Stimulated activated CD4-positive, alpha-beta T cell treated with anti-CD3 and anti-CD28 coated beads, TNF-alpha, amount 100 ng/mL, for 24 hours (primary cell): Measurements from ENCODE around the gene ARHGEF19.
"Not testable (repeated sequence)": the region's sequence is repeated elsewhere in the genome, so short reads cannot be mapped to it uniquely, and the experiment has no call there.

ENCODE experiments used
- DNase-seq, 3 experiments: peaks; one replicate each; pipeline ENCODE4 v3.0.0-alpha.2; 2020; ENCODE audit warnings: low read depth in 3 of 3

Gene ARHGEF19

GRCh38 chr1:16222716-16223115 is 10.3 kb upstream of the ARHGEF19 start:
- not testable (repeated sequence) for DNase-seq

GRCh38 chr1:16221499-16221898 is 9.0 kb upstream of the ARHGEF19 start:
- no peak for DNase-seq

DNA sequence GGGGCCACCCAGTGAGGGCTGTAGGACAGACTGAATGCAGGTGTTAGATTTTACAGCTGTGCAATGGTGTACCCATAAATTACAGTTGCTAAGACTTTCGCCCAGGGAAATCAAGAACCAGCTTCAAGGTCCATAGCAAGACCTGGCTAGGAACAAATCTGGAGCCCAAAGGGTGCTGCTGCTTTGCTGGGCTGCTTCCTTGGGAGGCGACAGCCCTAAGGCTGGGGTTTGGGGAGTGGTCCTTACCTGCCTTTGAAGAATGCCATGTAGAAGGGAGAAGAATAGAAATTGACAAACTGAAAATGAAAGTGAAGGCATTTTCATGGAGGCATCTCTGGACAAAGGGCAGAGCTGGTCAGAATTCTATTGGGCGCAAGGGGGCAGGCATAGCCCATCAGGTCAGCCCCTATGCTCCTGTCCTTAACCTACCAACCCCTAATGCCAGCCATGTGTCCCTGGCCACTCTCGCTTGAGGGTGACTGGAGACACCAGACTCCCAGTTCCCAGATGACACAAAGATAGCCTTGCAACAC is 7.6 kb upstream of the ARHGEF19 start:
- no peak for DNase-seq

- no peak for DNase-seq
Measured at GRCh38 chr1:16218674-16219071, 6.2 kb upstream of the ARHGEF19 start.

DNA sequence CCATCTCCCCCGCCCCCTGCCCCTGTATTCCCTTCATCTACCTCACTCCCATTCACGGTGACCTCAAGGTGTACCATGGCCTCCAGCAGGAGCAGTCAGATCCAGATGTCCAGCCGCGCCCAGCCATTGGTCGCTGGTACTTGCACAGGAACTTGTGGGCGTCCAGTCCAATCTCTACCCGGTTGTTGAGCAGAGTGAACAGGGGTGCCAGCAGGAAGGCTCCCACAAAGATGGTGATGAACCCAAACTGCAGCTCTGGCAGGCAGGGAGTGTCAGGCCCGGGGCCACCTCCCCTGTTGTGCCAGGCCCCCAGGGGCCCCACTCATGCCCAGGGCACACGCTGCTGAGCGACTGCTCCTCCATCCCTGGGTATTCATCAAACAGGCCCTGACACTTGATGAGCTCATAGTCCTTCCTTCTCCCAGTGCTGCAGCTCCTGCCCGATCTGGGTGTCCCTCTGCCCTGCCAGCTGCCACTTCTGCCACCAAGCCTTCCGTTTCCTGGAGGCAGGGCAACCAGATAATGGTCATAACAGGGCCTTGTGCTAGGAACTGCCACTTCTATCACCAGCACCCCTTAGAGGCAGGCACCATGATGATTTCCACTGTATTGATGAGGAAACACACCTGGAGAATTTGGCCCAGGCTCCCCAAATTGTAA is 5.7 kb upstream of the ARHGEF19 start:
- no peak for DNase-seq

- DNase-seq, result peak; percentile 85 to 95 (median 91)
Measured at GRCh38 chr1:16217061-16217785, 4.8 kb upstream of the ARHGEF19 start.

- peak in 2 of 3 experiments; percentile 22 to 65 for DNase-seq
Measured at GRCh38 chr1:16215882-16216753, 3.7 kb upstream of the ARHGEF19 start.

DNA sequence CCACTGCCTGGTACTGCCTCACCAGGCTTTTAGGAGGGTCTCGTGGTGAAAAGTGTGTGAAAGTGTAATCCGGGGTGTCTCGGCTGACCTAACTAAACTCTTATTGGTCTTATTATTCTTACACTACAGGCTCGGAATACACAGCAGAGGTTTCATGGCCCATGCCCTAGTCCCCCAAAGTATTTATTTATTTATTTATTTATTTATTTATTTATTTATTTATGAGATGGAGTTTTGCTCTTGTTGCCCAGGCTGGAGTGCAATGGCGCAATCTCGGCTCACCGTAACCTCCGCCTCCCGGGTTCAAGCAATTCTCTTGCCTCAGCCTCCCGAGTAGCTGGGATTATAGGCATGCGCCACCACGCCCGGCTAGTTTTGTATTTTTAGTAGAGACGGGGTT is 2.8 kb upstream of the ARHGEF19 start:
- not testable (repeated sequence) for DNase-seq

DNA sequence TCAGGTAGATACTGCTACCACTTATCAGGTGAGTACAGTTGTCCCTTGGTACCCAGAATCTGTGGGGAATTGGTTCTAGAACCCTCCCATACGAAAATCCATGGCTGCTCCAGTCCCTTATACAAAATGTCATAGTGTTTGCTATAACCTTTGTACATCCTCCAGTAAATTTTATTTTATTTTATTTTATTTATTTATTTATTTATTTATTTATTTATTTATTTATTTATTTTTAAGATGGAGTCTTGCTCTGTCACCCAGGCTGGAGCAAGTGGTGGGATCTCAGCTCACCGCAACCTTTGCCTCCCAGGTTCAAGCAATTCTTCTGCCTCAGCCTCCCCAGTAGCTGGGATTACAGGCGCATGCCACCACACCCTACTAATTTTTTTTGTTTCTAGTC is 1.1 kb upstream of the ARHGEF19 start:
- not testable (repeated sequence) for DNase-seq

DNA sequence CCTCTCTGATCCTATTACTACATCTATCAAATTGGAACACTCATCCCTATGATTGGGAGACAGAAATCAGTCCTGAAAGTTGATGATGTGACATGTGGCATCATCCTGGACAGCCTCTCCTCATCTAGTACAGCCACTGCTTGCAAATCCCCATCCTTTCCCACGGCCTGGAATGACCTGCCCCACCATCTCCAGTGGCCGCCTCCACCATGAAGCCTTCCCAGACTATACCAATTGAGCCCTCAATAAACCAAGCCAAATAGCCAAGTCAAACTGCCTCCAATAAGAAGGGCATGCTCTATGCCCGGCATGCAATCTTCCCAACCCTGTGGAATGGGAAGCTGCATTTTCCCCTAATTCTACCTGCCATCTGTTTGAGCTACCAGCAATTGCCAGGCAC is 561 bp upstream of the ARHGEF19 start:
- no peak for DNase-seq

GRCh38 chr1:16211824-16212223 is 628 bp downstream of the ARHGEF19 start:
- DNase-seq, result no peak

- DNase-seq, result no peak
Measured at GRCh38 chr1:16210581-16210980, 1.9 kb downstream of the ARHGEF19 start.

DNA sequence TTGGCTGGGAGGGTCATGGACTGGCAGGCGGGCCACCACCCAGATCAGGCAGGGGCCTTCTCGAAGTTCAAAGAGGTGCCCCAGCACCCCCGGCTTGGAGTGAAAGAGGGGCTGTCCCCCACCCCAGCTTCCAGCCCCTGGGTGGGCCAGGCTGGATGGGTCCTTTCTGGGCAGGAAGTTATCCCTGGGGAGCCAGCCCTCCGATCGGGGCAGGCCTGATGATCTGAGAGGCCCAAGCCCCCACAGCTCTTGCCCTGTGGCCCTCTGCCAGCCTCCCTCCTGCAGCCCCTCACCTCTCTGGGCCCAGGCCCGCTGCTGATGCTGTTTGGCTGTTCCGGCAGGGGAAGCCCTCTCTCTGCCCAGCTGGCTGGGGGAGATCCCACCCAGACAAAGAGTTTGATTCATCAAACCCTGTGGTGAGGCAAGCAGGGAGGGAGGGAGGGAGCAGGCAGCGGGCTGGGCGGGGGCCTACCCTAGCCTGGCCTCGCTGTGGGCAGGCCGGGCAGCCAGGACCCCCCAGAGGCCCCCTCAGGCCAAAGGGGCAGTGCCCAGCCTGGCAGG is 2.5 kb downstream of the ARHGEF19 start:
- no peak for DNase-seq

- DNase-seq, result no peak
Measured at GRCh38 chr1:16209132-16209846, 3.2 kb downstream of the ARHGEF19 start.

DNA sequence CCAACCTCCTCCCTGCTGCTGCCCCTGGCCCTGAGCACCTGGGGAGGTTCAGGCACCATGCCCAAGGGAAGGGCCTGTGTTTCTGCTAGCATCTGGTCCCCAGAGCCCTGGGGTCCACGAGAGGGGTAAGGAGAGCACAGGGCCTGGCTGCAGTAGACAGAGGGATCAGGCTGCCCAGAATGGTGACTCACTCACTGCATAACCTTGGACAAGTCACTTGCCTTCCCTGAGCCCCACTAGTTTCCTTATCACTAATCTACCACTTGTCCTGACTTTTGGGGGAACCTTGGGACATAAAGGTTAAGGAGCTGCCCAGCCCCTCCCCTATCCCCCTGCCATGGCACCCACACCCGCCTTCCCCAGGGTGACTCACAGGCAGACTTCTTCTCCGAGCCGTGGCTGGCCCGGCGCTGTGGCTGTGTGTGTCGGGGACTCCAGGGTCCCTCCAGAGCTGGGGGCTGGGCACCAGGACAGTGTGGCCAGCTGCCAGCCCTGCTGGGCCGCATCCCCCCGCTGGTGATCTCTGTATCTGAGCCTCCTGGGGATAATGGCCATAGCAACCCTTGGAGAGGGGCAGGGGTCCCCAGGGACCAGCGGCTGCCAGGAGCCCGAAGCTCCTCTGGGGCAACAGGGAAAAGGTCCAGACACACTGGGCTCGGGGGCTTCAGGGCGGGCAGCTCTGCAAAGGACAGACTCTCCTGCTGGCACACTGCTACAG is 4.0 kb downstream of the ARHGEF19 start:
- no peak for DNase-seq

DNA sequence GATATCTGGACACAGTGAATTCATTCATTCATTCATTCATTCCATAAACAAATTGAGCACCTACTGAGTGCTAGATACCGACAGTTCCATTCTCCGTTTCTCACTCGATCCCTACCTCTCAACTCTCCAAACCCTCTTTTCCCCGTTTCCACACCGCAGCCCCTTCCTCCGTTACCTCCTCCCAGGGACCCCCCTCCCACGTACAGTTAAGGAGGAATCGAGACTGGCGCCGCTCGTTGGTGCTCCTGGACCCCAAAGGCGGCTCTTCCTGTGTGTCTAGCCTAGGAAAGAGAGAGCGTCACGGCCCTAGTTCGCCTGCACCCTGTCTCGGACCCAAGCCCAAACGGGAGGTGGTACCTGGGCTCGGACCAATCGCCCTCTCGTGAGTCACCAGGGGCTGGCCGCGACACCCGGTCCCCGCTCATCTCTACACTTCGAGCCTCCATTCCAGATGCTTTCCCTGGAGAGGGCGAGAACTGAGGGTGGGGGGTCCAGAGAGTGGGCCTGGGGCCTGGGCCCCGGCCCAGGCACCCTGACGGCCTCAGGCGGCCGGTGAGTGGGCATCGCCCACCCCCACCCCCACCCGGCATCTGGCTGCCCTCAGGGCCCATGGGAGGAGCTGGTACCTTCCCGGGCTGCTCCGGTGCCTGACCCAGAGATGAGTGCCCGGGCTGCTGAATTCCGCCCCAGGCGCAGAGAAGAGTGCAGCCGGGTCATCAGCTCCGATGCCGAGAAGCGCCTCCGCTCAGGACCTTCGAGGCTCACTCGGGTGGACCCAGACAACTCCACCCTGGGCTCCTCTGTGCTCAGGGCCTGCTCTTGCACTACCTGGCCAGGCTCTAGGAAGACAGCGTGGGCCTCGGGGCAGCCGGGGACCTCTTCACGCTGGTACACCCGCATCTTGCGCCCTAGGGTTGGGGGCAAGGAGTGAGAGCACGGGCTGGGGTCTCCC is 4.9 kb downstream of the ARHGEF19 start:
- no peak for DNase-seq

DNA sequence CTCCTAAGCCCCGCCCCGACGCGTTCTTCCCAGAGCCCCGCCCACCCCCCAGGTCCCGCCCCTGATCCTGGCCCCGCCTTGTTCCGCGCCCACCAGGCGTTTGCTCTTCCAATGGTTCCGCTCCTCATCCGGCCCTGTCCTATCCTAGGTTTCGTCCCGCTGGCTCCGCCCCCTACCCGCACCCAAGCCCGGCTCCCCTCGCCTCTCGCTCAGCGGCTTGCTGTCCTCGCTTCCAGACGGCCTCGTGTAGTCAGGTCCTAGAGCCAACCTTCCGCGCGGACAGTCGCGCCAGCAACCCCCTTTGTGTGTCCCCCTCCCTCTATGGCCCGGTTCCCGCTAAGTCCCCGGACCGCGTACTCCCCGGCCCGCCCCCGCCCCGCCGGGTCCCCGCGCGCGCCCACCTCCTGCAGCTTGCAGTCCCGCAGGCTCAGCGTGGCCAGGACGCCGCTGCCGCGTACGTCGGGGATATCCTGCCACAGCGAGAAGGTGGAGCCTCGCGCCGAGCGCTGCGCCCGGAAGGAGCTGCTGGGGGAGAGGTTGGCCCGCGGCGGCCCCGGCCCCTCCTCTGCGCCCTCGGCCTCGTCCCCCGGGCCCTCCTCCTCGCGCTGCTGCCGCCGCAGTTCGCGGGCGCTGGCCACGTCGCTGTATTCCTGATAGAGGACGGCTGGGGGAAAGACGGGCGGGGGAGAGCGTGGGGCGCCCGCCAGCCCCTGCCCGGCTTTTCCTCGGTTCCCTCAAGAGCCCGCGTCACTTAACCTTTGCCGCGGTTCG is 5.7 kb downstream of the ARHGEF19 start:
- DNase-seq, result peak; percentile 88 to 94 (median 89)

DNA sequence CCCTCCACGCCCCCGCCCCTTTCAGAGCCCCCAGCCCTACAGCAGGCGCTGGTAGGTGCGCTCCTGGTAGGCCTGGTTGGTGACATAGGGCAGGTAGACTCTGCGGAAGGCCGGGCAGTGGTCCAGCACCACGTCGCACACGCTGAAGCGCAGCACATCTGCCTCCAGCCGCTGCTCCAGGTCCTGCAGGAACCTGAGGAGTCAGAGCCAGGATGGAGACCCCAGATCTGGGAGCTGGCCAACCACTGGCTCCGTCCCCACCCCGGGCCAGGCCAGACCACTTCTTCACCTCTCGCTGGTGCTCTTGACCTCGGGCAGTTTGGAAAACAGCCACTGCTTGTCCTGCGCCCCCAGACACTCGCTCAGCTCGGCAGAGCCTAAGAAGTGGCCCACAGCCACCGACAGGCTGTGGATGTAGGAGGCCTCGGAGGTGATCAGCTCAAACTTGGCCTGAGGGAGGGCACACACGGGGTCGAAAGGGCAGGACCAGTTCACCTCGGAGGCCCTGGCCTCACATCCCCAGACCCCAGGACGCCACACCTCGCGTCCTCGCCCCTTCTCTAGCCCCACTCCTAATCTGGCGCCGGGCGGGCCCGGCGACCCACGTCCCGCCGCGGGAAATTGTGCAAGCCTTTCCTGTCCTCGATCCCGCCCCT is 6.4 kb downstream of the ARHGEF19 start:
- DNase-seq, result no peak
